Measurements from ENCODE around the gene RGS11.
"Not testable (repeated sequence)": the region's sequence is repeated elsewhere in the genome, so short reads cannot be mapped to it uniquely, and the experiment has no call there.

The RGS11 gene

DNA sequence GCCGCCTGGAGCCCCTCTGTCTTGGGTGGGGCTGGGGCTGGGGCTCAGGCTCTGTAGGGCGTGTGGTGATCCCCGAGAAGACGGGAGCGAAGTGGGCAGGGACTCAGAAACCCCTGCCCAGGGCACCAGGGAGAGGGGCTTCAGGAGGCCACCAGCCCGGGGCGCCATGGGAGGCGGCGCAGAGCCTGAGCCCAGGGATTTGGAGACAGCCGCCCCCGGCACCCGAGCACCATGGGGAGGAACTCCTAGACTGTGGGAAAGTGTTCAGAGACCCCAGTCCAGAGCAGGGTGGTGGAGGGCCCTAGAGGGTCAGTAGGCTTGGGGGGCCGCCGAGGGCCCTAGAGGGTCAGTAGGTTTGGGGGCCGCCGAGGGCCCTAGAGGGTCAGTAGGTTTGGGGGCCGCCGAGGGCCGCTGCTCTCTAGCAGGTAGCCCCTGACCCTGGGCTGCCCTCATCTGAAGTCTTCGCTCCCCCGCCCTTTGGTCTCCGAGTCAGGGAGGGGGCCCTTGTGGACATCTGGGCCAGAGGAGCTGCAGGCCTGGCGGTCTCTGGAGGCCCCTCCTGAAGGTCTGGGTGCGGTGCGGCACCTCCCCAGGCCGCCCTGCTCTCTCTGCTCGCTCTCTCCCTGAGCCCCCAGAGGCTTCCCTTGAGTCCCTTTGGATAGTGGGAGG is 5.4 kb upstream of the RGS11 start:
- no peak for DNase-seq (ENCODE audit: low read depth, low spot score)

DNA sequence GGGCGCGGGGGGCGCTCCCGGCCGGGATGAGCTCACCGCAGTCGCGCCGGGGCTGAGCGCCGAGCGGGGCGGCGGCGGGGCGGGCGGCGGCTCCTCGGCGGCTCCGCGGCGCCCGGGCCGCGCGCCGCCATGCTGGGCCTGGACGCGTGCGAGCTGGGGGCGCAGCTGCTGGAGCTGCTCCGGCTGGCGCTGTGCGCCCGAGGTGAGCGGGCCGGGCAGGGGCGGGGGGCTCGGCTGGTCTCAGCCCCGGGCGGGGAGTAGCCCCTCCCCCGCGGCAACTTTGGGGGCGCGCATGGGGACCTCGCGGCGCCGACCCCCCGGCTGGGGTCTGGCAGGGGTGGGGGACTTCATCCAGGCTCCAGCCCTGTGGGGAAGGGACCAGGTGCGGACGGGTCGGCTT is 4.8 kb upstream of the RGS11 start, which contains the start of gene ARHGDIG:
Gene ARHGDIG, plus strand, starts transcription at position 40 of the 400 bp plus-strand sequence. Its CDS starts 90 bp downstream, at position 130.
- no peak for DNase-seq (ENCODE audit: low read depth, low spot score)

DNA sequence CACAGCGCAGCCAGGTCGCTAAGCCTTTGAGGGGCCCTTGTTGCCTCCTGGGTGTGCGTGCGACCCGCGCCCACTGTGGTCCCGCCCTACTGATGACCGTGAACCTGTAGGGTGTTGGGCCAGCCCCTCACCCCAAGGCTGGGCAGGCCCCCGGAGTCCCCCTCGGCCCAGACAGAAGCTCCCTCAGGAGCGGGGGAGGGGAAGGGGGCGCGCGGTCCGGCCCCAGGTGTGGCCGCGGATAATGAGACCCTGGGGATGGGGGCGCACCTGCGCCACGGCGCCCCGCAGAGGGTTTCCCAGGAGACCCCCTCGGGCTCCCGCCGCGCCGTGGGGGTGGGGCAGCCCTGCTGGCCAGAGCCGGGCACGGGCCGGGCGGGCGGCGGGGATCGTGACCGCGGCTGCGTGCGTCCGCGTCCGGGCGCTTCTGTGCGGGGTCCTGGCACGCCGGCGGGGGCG is 4.3 kb upstream of the RGS11 start:
- DNase-seq (ENCODE audit: low read depth, low spot score), result no peak

DNA sequence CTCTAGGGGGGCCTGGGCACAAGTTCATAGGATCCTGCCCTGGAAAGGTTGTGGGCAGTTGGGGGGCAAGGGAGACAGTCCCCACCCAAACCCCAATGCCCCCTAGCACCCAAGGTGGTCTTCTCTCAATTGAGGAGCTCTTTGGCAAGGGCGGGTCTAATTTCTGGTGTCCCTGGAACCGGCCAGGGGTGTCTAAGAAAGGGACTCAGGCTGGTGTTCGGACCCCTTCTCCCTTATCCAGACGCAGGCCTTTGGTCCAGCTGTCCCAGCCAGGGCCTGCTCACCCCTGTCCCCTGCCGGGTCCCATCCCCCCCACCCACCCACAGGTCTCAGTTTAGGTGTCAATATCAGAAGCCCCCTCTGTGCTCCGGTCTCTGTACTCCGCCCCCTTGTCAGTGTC is 3.8 kb upstream of the RGS11 start:
- no peak for DNase-seq (ENCODE audit: low read depth, low spot score)

DNA sequence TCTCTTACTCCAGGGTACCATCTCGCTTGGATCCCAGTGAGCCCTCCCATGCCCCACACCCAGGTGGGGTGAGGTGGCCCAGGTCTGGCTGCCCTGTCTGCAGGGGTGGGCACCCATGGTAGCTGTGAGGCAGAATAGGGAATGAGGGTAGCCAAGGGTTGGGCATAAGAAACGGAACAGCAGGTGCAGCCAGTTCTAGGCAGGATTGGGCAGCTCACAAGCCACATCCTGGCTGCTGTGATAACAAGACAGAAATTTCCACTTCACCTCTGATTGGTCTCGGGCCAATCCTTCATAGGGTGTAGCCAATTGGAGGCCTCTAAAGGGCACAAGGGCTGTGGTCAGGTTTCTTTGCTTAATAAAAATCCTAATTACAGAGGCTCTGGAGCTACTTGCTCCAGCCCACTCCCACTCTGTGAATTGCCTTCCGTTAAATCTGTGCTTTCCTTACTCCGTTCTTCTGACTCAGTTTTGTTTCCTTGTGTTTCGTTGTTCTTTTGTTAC is 3.2 kb upstream of the RGS11 start:
- DNase-seq (ENCODE audit: low read depth, low spot score), result no peak

DNA sequence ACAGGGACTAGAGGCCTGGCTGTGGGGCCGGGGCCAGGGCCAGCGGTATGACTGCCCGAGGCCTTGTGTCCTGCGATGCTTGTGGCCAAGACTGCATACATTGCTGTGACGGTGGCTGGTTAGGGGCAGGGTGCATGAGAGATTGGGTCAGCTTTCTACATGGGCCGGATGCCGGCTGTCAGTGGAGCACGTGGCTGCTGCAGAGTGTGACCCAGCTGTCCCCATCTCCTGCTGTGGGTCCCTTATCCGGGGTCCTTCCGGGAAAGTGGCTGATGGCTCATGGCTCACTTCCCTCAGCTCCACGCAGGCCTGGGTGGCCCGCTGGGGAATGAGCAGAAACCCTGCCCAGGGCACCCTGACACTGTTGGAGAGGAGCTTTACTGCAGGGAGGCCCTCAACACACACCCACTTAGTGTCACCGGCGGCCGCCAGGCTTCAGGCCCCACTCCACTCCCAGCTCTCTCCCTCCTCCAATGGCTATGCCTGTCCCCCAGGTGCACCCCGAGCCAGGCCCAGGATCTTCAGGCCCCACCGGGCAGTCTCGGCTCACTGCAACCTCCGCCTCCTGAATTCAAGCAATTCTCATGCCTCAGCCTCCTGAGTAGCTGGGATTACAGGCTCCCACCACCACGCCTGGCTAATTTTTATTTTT is 808 bp upstream of the RGS11 start:
- DNase-seq (ENCODE audit: low read depth, low spot score), result no peak

DNA sequence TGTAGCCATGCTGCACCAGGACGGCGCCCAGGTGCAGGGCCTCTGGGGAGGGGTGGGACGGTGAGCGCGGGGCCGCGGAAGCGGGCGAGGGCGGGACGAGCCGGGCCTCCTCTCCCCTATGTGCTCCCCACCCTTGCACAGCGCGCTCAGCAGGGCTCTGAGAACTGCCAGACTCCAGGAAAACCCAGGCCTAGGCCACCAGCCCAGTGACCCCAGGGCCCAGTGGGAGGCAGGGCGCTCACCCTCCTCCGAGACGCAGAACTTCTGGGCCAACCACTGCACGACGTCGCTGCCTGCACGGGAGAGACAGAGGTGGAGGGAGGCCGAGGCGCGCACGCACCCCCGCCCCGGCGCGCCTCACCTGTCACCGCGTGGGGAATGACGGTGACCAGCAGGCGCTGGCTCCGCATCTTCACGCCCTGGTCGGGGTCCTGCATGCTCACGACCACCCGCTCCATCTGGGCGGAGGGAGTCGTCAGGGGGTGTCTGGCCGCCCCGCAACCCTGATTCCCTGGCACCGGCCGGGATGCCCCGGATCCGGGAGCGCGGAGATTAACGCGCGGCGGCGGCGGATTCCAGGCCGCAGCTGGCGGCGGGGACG is 603 bp downstream of the RGS11 start:
- DNase-seq (ENCODE audit: low read depth, low spot score), result no peak

DNA sequence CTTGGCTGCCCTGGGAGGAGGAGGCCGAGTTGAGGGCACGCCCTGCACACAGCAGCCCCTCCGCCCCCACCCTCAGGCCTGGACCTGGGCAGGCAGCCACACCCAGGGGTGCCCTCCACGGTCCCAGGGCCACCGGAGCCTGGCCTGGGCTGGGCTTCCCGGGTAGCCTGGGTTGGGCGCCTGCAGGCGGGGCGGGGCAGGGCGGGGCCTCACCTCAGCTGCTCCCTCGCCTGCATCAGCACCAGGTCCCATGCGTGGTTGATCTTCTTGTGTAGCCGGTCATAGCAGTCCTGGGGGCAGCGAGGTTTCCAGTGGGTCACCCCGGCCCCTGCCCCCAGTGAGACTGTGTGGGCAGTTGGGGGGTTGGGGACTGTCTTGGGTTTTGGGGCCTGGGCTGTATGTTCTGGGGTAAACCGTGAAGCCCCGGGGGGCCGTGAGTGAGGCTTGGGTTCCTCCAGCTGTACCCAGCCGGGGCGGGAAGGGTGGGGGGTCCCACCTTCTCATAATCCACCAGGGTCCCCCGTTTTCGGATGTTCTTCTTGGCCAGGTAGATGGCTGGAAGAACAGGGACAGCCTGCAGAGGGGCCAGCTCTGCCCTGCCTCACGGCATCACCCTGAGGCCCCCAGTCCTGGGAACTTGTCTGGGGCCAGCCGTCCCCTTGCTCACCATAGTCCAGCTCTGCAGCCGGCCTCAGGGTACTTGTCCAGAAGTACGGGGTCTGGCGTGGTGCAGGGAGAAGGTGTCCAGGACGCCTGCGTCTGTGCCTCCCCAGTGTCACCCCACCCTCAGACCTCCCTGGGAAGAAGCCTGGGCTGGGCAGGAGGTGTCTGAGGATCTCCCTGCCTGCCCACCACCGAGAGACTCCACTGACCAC is 2.0 kb downstream of the RGS11 start:
- no peak for DNase-seq (ENCODE audit: low read depth, low spot score)

DNA sequence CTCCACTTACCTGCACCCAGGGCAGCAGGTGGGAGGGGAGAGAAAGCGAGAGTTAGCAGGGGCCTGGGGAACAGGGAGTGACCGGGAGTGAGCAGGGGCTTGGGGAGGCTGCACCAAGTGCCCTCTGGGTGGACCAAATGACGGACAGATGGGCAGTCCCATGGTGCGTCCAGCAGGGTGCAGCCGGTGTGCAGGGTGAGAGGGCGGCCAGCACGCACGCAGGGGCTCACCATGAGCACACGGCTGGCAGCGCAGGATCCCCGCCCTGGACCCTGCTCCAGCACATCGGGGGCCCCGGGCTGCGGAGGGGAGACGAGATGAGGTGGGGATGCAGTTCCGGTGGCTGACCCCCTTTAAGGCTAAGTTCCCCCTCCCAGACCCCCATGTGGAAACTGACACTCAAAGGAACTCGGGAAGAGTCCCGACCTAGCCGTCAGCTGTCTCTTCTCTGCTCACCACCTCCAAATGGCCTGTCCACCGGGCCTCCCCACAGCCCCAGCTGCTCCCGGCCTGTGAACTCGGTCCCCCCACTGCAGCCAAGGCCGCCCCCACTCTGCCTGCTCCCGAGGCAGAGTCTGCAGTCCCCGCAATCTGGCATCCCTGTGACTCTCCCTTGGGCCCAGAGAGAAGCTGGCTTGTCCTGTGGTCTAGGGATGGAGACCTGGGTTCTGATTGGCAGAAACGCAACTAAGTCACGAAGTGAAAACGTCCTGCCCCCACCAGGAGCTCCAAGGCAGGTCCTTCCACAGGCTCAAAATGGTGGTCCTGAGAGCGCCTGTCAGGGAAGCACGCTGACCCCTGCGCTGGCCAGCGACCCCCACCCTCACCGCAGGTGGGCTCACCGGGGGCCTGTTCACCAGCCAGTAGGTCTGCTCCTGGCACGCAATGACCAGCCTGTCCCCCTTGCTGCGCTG is 2.9 kb downstream of the RGS11 start:
- no peak for DNase-seq (ENCODE audit: low read depth, low spot score)

DNA sequence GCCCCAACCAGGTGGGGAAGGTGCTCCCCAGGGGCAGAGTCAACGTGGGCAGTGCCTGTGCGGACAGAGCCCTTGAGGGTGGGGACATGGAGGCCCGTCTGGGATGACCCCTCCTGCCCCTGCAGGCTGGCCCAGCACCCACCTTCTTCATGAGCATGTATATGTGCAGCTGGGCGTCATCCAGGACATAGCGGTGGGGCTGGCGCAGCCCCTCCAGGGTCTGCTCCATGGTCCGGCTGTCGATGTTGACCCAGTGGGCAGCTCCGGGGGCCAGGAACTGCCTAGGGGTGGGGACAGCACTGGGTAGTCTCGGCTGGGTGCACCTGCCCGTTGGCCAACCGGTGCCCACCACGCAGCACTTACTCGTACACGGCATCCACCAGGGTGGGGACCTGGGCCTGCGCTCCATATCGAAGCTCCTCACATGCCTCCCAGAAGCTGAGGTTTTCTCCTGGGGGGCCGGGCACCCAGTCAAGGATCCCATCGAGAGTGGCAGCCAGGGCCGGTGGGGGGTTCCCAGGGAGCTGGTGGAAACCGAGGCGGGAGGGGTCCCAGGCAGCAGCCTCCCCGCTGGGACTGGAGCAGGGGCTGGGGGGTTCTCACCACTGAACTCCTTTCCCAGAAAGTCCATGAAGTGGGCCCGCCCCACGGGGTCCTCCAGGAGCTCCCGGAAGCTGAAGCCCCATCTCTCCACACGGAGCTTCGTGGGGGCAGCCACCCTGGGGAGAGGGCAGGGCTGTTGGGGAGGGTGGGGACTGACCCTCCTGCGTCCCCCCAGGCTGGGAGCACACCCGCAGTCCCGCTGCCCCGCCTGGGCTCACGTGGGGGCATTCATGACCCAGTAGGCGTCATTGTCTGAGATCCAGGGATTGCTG is 5.1 kb downstream of the RGS11 start:
- DNase-seq (ENCODE audit: low read depth, low spot score), result no peak

DNA sequence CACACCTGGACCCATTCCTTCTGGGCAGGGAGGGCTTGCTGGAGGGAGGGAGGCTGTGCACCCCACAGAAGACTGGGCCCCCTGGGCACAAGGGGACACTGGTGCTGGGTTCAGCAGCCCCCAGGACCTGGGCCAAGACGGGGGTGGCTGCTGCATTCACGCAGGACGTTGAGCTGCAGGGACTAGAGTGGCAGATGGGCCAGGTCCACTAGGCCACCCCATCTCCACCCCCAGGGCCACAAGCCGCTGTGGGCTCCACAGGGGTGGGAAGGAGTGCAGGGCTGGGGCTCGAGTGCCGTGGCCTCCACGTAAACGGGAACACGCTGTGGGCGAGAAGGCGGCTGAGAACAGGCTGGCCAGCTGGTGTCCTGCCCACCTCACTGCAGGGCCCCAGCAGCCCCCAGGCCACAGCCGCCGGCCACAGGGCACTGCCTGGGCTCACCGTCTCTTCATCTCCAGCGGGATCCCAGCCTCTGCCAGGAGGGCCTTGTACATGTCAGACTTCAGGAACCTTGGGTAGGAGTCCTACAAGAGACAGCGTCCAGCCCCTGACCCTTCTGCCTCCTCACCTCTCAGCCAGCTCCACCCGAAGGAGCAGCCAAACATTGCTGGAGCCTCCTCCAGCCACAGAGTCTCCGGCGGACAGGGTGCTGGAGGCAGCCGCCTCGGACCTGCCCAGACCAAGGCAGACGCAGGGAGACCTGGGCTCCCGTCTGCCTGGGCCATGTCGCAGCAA is 6.5 kb downstream of the RGS11 start:
- no peak for DNase-seq (ENCODE audit: low read depth, low spot score)

DNA sequence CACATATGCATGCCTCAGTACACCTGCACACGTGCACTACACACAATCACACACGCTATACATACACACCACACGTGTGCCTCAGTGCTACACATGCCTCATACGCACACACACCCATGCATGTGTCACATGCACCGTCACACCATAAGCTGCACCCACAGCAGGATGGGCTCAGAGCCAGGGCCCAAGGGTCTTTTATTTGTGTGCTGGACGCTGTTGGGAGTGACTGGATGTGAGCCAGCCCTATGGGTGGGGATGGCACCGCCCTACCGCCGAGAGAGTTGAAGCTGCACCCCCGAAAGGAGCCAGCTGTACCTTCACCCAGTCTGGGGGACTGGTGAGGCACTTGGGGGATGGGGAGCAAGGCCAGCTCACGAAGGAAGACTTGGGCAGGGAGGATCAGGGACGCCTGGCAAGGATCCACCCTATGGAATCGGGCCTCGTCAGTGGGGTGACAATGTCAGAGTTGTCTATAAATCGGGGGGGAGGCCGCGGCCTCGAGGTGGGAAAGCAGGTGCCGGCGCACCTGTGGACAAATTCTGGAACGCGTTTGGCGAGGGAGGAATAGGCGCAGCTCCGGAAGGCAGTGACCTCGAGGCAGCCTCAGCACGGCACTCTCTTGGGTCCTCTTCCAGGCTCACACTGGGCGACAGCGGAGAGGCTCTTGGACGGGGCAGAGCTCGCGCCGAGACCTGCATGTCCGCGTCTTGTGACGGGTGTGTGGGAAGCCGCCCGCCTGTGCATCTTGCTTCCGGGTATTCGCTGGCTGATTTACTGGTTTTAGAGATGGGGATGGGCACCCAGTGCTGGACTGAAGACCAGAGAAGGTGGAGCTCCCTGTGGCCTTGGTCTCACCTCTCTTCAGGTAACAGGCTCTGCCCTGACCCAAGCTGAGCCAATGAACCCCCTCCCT is 7.3 kb downstream of the RGS11 start:
- no peak for DNase-seq (ENCODE audit: low read depth, low spot score)

DNA sequence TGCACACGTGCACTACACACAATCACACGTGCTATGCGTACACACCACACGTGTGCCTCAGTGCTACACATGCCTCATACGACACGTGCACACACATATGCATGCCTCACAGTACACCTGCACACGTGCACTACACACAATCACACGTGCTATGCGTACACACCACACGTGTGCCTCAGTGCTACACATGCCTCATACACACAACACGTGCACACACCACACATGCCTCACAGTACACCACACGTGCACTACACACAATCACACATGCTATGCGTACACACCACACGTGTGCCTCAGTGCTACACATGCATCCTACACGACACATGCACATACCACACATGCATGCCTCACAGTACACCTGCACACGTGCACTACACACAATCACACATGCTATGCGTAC is 8.2 kb downstream of the RGS11 start:
- DNase-seq (ENCODE audit: low read depth, low spot score), result not testable (repeated sequence)

DNA sequence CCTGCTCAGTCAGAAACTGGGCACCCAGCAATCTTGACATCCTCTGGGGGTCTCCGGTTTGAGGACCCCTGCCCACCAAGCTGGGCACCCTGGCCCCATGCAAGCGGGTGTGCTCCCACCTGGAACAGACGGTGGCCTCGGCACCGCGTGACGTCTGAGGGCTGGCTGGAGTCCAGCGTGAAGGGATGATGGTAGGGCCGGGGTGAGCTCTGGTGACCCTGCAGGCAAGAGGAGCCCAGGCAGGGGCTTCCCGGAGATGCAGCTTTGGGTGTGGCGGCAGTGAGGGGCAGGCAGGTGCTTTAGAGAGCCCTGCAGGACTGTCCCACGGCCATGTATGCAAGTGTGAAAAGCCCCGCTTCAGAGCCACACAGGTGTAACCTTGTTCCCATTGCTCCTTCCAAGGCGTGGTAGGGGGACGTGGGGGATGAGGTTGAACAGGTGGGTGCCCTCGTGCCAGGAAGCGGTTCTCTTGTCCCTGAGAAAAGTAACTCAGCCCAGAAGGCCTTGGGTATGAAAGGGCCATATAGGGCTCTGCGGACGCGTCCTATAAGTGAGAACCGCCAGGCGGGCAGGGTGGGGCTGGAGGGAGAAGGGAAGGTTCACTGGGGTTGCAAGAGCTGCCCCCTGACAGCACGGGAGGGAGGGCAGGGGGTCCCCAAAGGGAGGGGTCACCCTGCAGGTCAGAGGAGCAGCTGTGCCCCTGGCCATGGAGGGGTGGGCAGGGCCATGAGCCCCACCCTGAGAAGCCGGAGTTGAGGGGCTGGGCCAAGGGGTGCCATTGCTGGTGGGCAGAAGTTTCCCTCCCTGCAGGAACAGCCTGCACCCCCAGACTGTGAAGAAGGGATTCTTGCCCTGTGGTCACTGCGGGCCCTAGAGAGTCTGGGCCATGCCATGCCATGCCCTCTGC is 9.2 kb downstream of the RGS11 start:
- no peak for DNase-seq (ENCODE audit: low read depth, low spot score)

DNA sequence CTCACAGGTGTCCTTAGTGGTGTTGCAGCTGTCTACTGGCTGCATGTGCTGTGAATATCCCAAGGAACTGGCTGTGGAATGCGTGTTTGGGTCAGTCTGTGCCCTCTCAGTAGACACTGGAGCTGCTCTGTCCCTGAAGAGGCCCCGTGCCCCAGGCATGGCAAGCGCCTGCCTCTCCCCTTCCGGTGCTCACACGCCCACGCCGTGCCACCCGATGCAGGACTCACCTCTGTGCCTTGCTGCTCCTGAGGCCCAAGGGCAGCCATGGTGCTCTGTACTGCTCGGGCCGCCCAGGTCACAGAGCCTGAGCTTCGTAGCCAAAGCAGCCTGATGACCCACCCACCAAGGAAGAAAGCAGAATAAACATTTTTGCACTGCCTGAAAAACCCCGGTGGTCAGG is 10.0 kb downstream of the RGS11 start:
- DNase-seq (ENCODE audit: low read depth, low spot score), result no peak

DNA sequence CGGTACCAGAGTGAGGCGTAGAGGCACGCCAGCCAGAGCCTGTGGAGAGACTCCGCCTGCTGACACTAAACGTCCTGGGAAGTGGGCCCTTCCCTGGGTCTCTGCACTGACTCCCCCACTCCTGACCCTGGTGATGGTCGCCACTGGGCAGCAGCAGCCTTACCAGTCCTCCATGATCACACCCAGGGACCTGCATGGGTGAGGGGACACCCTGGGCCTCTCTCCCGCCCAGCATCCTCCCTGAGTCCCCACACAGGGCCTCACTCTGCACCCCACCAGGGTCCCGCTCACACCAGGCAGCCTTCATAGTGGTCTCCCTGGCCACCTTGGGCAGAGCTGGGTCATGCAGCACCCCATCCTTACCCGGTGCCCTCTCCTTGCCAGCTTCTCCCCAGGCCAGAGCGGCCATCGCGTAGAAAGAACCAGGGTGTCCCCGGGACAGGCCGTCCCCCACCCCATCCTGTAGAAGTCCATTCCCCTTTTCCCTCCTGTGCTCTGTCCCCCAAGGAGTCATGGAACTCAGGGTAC is 10.7 kb downstream of the RGS11 start:
- DNase-seq (ENCODE audit: low read depth, low spot score), result no peak
